ENCODE results near the gene SLC12A8. TPM values are rescaled to one million over a fixed set of nuclear protein-coding genes. Genes with fewer than 3 reads are reported as not detected.

Gene SLC12A8
- total RNA-seq, 1 experiment from 2014 or later, result 13.0 TPM

- H3K4me1 Mint-ChIP-seq (ENCODE audit: insufficient read depth, unreplicated experiment), result peaks cover 13% of the 10 kb centered on the region
- no TSS peak for BruUV-seq (replicated peaks)
- TF ChIP-seq CTCF (IDR thresholded peaks at IDR 0.05; ENCODE audit: unreplicated experiment), result no peak
- no peaks in the 10 kb centered on the region for H3K36me3 Mint-ChIP-seq (ENCODE audit: insufficient read depth, unreplicated experiment)
- CTCF ChIA-PET, result no interaction called here
- POLR2A ChIA-PET, result no interaction called here
- no peak overlapping the region for H3K4me3 Mint-ChIP-seq (ENCODE audit: unreplicated experiment)
- H3K27me3 Mint-ChIP-seq (ENCODE audit: insufficient read depth, unreplicated experiment), result no peaks in the 10 kb centered on the region
- H3K9me3 Mint-ChIP-seq (ENCODE audit: unreplicated experiment), result no peaks in the 10 kb centered on the region
- no peak overlapping the region for H3K27ac Mint-ChIP-seq (ENCODE audit: low read depth, unreplicated experiment)
- no peak for DNase-seq (ENCODE audit: unreplicated experiment)
- intact Hi-C loops (cut with micrococcal nuclease), result no loop called here
Measured at GRCh38 chr3:125134952-125135351, 77.6 kb downstream of the SLC12A8 start.

- Mint-ChIP-seq H3K36me3 (ENCODE audit: insufficient read depth, unreplicated experiment) (peaks cover 6% of the 10 kb centered on the region), H3K4me1 (ENCODE audit: insufficient read depth, unreplicated experiment) (peaks cover 27% of the 10 kb centered on the region), H3K27me3 (ENCODE audit: insufficient read depth, unreplicated experiment) (no peaks in the 10 kb centered on the region), H3K27ac (ENCODE audit: low read depth, unreplicated experiment) (no peak overlapping the region), H3K9me3 (ENCODE audit: unreplicated experiment) (no peaks in the 10 kb centered on the region), H3K4me3 (ENCODE audit: unreplicated experiment) (no peak overlapping the region)
- no peak for DNase-seq (ENCODE audit: unreplicated experiment)
- ChIA-PET CTCF (interaction anchor here (0.6 to 0.7 kb wide), 2 partner anchors 85 to 243 kb away, joined by 3 read pairs; no protein-coding TSS in a partner anchor), POLR2A (interaction anchor here (0.6 to 0.9 kb wide), 2 partner anchors 12 to 1626 kb away, joined by 3 to 4 read pairs; no protein-coding TSS in a partner anchor)
- intact Hi-C loops (cut with micrococcal nuclease), result no loop called here
- BruUV-seq (replicated peaks), result no TSS peak
- no peak for TF ChIP-seq CTCF (IDR thresholded peaks at IDR 0.05; ENCODE audit: unreplicated experiment)
Measured at GRCh38 chr3:125132815-125133214, 79.7 kb downstream of the SLC12A8 start.

- ChIA-PET CTCF (interaction anchor here (0.8 to 1.6 kb wide), 5 partner anchors 8 to 76 kb away, joined by 3 to 4 read pairs (median 3); no protein-coding TSS in a partner anchor), POLR2A (interaction anchor here (0.6 to 2.7 kb wide), 5 partner anchors 14 to 543 kb away, joined by 3 to 17 read pairs (median 7); no protein-coding TSS in a partner anchor)
- Mint-ChIP-seq H3K27ac (ENCODE audit: low read depth, unreplicated experiment) (peak overlapping the region; percentile 92), H3K36me3 (ENCODE audit: insufficient read depth, unreplicated experiment) (peaks cover 6% of the 10 kb centered on the region), H3K4me3 (ENCODE audit: unreplicated experiment) (no peak overlapping the region), H3K9me3 (ENCODE audit: unreplicated experiment) (no peaks in the 10 kb centered on the region), H3K4me1 (ENCODE audit: insufficient read depth, unreplicated experiment) (peaks cover 36% of the 10 kb centered on the region), H3K27me3 (ENCODE audit: insufficient read depth, unreplicated experiment) (no peaks in the 10 kb centered on the region)
- TF ChIP-seq CTCF (IDR thresholded peaks at IDR 0.05; ENCODE audit: unreplicated experiment), result no peak
- intact Hi-C loops (cut with micrococcal nuclease), result no loop called here
- BruUV-seq (replicated peaks), result no TSS peak
- peak; percentile 97 for DNase-seq (ENCODE audit: unreplicated experiment)
Measured at GRCh38 chr3:125129512-125129997, 83.0 kb downstream of the SLC12A8 start.

- Mint-ChIP-seq H3K9me3 (ENCODE audit: unreplicated experiment) (no peaks in the 10 kb centered on the region), H3K36me3 (ENCODE audit: insufficient read depth, unreplicated experiment) (peaks cover 6% of the 10 kb centered on the region), H3K4me1 (ENCODE audit: insufficient read depth, unreplicated experiment) (peaks cover 36% of the 10 kb centered on the region), H3K4me3 (ENCODE audit: unreplicated experiment) (peak overlapping the region; percentile 29), H3K27ac (ENCODE audit: low read depth, unreplicated experiment) (peak overlapping the region; percentile 92), H3K27me3 (ENCODE audit: insufficient read depth, unreplicated experiment) (no peaks in the 10 kb centered on the region)
- peak; percentile 75 for DNase-seq (ENCODE audit: unreplicated experiment)
- POLR2A ChIA-PET, result interaction anchor here (0.6 to 2.7 kb wide), 5 partner anchors 11 to 542 kb away, joined by 3 to 17 read pairs (median 7); no protein-coding TSS in a partner anchor
- TF ChIP-seq CTCF (IDR thresholded peaks at IDR 0.05; ENCODE audit: unreplicated experiment), result no peak
- intact Hi-C loops (cut with micrococcal nuclease), result no loop called here
- BruUV-seq (replicated peaks), result no TSS peak
- CTCF ChIA-PET, result interaction anchor here (0.8 to 1.6 kb wide), 5 partner anchors 8 to 76 kb away, joined by 3 to 4 read pairs (median 3); no protein-coding TSS in a partner anchor
Measured at GRCh38 chr3:125128861-125129501, 83.6 kb downstream of the SLC12A8 start.
